Left lung (tissue), 10 donors: ENCODE measurements around the gene CMIP. TPM values are rescaled to one million over a fixed set of nuclear protein-coding genes. Genes with fewer than 3 reads are reported as not detected.

ENCODE experiments used
- ATAC-seq: fragments of 200-7000 bp; cut with Tn5 transposase; one replicate; pipeline ENCODE4 v1.9.1; 2020; ENCODE audit warnings: moderate library complexity
- DNase-seq, 4 donors: peaks; one replicate each; pipeline ENCODE4 v3.0.0-alpha.2; 2013 to 2020
- H3K27ac ChIP-seq, 2 donors: fragments of 200-600 bp; sonication (generic) in 1 of 2; one replicate each; pipeline versions ENCODE4 v1.5.0 to v1.8.0; 2020 to 2021
- H3K27me3 ChIP-seq, 2 donors: fragments of 200-600 bp; sonication (generic) in 1 of 2; one replicate each; pipeline versions ENCODE4 v1.5.0 to v1.8.0; 2020 to 2021
- H3K36me3 ChIP-seq, 2 donors: fragments of 200-600 bp; sonication (generic) in 1 of 2; one replicate each; pipeline versions ENCODE4 v1.5.0 to v1.8.0; 2020 to 2021
- H3K4me1 ChIP-seq, 2 donors: fragments of 200-600 bp; one replicate each; pipeline ENCODE4 v1.8.0; 2021
- H3K4me3 ChIP-seq, 2 donors: fragments of 200-600 bp; sonication (generic) in 1 of 2; one replicate each; pipeline versions ENCODE4 v1.5.0 to v1.8.0; 2020 to 2021; ENCODE audit warnings: mild to moderate bottlenecking in 1 of 2
- H3K9me3 ChIP-seq, 2 donors: fragments of 200-600 bp; sonication (generic) in 1 of 2; one replicate each; pipeline versions ENCODE4 v1.5.0 to v1.8.0; 2020 to 2021
- intact Hi-C, 2 donors: fragments of 100-400 bp; cut with DNase I; formaldehyde crosslinking; loops; one replicate each; pipeline versions ENCODE4 v1.11.2 to v1.14.2; 2022
- polyA plus RNA-seq, 6 donors: library from polyadenylated mRNA; unstranded; fragments of 120-200 nt; gene quantifications; one replicate each; pipeline ENCODE4 v1.2.1, GENCODE V29; 2013; ENCODE audit not compliant: insufficient read length in 6 of 6
- total RNA-seq, 2 donors: library from RNA; stranded (reverse); fragmentation: NEBNext Ultra II Directional; extraction: Animal tissue kit (Norgen Biotek cat#: 25700); gene quantifications; one replicate each; pipeline ENCODE4 v1.2.1, GENCODE V29; 2021
- TF ChIP-seq, protein P1 (sequence below), 2 donors: fragments of 200-600 bp; sonication (generic) in 1 of 2; IDR thresholded peaks; one replicate each; pipeline versions ENCODE4 v1.5.0 to v1.8.0; 2021; ENCODE audit warnings: antibody characterized with exemption in 2 of 2
- donor health status: DM: no; HTN: yes; CAD: no.
- donor health status: DM: no; HTN: no; CAD: no.

CMIP gene
- total and polyA plus RNA-seq, 8 donors = 35.3 to 55.8 (median 40.4) TPM

DNA sequence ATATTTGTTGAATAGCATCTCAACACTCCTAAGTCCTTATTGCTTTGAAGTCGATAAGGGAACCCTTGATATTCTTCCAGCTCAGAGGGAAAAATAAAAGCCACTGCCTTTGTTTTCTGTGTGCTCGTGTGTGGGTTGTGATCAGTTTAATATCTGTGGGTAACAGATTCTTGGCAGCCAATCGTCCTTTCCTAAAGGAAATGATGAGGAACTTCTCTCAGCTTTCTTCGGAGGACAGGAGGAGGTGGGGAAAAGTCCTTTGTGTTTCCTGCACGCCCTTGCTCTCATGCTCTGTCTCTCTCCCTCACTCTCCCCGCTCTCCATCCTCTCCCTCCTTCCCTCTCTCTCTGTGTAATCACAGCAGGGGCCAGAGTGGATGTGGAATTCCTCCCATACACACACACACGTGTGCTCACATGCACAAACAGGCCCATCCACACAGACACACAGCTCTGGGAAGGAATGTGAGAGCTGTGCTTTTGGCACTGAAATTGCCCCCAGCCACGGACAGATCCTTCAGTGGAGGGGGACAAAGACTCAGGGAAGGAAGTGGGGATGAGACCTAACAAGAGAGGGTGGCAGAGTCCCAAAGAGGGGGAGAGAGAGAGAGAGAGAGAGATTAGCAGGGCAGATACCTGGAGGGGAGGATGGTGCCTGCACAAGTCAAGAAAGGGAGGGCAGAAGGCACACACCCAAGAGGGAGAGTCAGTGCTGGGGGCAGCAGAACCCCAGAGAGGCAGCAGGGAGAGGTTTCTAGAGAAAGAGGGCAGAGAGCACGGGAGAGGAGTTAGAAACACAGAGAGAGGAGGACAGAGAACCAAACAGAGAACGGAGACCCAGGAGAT, 250.9 kb downstream of the CMIP start:
- DNase-seq (peak in 1 of 4 donors; percentile 35), ATAC-seq (no peak)
- TF ChIP-seq, protein P1, sequence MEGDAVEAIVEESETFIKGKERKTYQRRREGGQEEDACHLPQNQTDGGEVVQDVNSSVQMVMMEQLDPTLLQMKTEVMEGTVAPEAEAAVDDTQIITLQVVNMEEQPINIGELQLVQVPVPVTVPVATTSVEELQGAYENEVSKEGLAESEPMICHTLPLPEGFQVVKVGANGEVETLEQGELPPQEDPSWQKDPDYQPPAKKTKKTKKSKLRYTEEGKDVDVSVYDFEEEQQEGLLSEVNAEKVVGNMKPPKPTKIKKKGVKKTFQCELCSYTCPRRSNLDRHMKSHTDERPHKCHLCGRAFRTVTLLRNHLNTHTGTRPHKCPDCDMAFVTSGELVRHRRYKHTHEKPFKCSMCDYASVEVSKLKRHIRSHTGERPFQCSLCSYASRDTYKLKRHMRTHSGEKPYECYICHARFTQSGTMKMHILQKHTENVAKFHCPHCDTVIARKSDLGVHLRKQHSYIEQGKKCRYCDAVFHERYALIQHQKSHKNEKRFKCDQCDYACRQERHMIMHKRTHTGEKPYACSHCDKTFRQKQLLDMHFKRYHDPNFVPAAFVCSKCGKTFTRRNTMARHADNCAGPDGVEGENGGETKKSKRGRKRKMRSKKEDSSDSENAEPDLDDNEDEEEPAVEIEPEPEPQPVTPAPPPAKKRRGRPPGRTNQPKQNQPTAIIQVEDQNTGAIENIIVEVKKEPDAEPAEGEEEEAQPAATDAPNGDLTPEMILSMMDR (IDR thresholded peaks at IDR 0.05) = no peak
- H3K4me3 ChIP-seq = no peak overlapping the region
- H3K27me3 ChIP-seq = no peaks in the 10 kb centered on the region
- peaks cover 4 to 22% of the 10 kb centered on the region in 2 donors for H3K4me1 ChIP-seq
- H3K27ac ChIP-seq = peak overlapping the region; percentile 29 to 30
- intact Hi-C loops = no loop called here
- no peaks in the 10 kb centered on the region for H3K9me3 ChIP-seq
- H3K36me3 ChIP-seq = peaks cover 2 to 91% of the 10 kb centered on the region in 2 donors

DNA sequence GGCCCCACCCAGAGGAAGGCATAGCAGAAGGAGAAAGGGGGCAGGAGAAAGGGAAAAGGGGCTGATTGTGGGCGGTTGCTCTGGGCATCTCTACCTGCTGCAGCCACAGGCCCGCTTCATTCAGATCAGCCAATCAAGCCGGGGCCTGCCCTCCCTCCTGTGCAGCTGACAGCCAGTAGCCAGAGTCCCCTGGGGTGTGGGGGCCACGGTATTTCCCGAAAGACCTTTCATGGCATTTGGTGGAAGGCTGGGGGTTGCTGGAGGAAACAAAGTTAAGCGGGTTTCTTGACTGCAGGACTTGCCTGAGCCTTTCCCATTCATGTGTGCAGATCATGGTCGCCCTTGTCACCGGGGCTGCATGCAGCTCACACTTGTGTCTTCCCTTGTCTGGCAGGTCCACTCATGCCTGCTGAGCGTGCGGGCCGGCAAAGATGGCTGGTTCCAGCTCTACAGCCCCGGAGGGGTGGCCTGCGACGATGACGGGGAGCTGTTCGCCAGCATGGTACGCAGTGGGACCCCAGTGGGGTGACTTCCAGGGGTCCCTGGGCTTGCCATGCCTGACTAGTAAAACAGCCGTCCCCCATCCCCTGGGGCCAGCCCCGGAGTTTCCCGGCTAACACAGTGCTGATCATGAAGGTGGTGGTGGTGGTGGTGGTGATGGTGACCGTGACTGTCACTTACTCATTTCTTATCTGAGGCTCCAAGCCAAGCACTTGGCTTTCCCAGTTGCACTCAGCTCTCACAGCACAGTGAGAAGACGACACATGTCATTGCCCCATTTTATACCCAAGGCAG, 251.8 kb downstream of the CMIP start:
- TF ChIP-seq, protein P1 (IDR thresholded peaks at IDR 0.05) = no peak
- Histone ChIP-seq H3K36me3 (peaks cover 2 to 100% of the 10 kb centered on the region in 2 donors), H3K9me3 (no peaks in the 10 kb centered on the region), H3K4me1 (peaks cover 4 to 22% of the 10 kb centered on the region in 2 donors), H3K27ac (peak overlapping the region in 1 of 2 donors; percentile 13), H3K4me3 (no peak overlapping the region), H3K27me3 (no peaks in the 10 kb centered on the region)
- DNase-seq (peak in 1 of 4 donors; percentile 70), ATAC-seq (no peak)
- intact Hi-C loops = no loop called here

DNA sequence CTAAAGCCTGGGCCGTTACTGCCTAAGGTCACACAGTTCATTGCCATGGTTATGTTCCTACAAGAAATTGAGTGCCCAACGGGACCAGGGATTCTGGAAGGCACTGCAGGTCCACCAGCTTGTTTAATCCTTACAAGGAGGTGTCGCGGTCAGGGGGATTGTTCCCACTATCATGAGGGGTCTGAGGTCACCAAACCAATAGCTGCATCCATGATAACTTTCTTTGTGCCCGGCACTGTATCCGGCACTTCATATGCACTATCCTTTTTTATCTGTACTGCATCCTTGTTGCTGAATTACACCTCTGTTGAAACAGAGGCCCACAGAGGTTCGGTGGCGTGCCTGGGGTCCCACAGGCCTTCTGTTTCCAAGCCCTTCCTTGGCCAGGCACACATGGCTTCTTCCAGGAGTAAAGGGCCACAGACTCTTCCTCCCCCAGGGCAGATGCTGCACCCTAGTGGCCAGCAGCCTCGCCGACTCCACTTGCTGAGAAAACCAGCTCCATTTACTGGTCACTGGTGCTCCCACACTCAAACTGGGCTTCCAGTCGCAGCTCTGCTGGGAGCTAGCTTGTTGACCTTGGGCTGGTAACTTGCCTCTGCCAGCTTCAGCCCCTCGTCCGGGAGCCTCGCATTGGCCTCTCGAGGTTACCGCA, 252.5 kb downstream of the CMIP start:
- intact Hi-C loops = no loop called here
- ATAC-seq (peak; percentile 78), DNase-seq (peak in 3 of 4 donors; percentile 36 to 85 (median 48))
- TF ChIP-seq, protein P1 (IDR thresholded peaks at IDR 0.05) = peak; percentile 54 to 61
- Histone ChIP-seq H3K4me3 (no peak overlapping the region), H3K9me3 (no peaks in the 10 kb centered on the region), H3K27ac (peak overlapping the region in 1 of 2 donors; percentile 60), H3K27me3 (no peaks in the 10 kb centered on the region), H3K4me1 (peaks cover 4 to 22% of the 10 kb centered on the region in 2 donors), H3K36me3 (peaks cover 1 to 100% of the 10 kb centered on the region in 2 donors)

DNA sequence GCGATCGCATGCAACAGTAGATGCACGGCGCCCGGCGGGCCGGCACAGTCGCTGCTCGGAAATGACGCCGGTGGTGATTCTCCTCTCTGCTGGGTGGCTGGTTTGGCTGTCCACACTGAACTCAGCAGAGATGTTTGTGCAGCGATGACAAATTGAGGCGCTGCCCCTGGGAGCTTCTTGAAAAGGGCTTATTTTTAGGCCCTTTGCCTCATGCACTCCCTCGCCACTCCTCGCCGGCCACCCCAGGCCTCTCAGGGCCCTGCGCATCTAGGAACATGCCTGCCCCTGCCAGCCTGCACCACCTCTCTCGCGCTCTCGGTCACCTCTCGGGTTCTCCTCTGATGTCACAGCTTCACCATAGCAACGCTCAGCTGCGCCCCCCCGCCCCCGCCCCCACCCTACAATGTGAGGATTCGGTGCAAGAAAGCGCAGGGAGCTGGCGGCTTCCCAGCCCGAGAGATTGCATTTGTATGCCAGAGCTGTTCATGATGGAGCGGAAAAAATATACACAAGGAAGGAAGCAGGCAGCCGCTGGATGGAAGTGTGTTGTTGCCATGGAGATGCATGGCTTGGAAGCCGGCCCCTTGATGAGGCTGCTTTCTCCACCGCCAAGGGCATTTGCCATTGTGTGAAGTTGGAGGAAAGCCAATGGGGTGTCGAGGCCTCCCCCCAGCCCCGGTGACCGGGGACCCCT, 253.2 kb downstream of the CMIP start:
- TF ChIP-seq, protein P1 (IDR thresholded peaks at IDR 0.05) = no peak
- Histone ChIP-seq H3K36me3 (peaks cover 0 to 100% of the 10 kb centered on the region in 2 donors), H3K27ac (peak overlapping the region in 1 of 2 donors; percentile 60), H3K4me3 (no peak overlapping the region), H3K4me1 (peaks cover 4 to 22% of the 10 kb centered on the region in 2 donors), H3K27me3 (no peaks in the 10 kb centered on the region), H3K9me3 (no peaks in the 10 kb centered on the region)
- intact Hi-C loops = no loop called here
- ATAC-seq (peak; percentile 10), DNase-seq (peak in 3 of 4 donors; percentile 61 to 89 (median 82))
